DOHH2 (cell line): ENCODE results near the gene GYPB.
"Not testable (repeated sequence)": the region's sequence is repeated elsewhere in the genome, so short reads cannot be mapped to it uniquely, and the experiment has no call there.

Source experiments
- EZH2phosphoT487 ChIP-seq: fragments of 200-600 bp; sonication (generic); IDR thresholded peaks from 2 replicates; pipeline ENCODE4 v1.6.1; 2017; ENCODE audit warnings: borderline replicate concordance, mild to moderate bottlenecking, antibody characterized with exemption, low read length, moderate library complexity, mixed read lengths
- TF ChIP-seq, protein P1 (sequence below): fragments of 200-600 bp; sonication (generic); IDR thresholded peaks from one replicate; pipeline ENCODE4 v1.5.1; 2014; ENCODE audit warnings: antibody characterized with exemption, mild to moderate bottlenecking, low read depth, low read length; ENCODE audit not compliant: poor library complexity, severe bottlenecking

DNA sequence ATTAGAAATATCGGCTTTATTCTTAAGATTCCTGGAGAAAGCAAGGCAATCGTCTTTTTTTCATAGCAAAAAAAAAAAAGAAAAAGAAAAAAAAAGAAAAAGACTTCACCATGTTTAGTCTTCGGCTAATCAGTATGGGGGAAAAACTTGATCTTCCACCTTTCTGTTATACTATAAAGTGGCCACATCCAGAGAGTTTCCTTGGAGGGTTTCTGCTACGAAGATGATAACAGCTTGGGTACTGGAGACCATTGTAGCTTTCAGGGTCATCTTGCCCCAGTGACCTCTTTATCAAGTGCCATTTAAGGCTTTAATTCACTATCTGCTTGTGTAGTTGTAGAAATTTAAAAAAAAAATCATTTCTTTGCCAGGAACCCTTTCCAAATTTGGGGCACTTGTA lies 1.9 kb downstream of the GYPB start:
- TF ChIP-seq, protein P1, sequence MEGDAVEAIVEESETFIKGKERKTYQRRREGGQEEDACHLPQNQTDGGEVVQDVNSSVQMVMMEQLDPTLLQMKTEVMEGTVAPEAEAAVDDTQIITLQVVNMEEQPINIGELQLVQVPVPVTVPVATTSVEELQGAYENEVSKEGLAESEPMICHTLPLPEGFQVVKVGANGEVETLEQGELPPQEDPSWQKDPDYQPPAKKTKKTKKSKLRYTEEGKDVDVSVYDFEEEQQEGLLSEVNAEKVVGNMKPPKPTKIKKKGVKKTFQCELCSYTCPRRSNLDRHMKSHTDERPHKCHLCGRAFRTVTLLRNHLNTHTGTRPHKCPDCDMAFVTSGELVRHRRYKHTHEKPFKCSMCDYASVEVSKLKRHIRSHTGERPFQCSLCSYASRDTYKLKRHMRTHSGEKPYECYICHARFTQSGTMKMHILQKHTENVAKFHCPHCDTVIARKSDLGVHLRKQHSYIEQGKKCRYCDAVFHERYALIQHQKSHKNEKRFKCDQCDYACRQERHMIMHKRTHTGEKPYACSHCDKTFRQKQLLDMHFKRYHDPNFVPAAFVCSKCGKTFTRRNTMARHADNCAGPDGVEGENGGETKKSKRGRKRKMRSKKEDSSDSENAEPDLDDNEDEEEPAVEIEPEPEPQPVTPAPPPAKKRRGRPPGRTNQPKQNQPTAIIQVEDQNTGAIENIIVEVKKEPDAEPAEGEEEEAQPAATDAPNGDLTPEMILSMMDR, result not testable (repeated sequence)
- not testable (repeated sequence) for TF ChIP-seq EZH2phosphoT487
